HG02943 (cell line): Measurements from ENCODE around the gene DLGAP1.

Source experiments
- ATAC-seq: cut with Tn5 transposase; IDR thresholded peaks from one replicate; pipeline ENCODE4 v1.9.1; 2021; ENCODE audit warnings: mild to moderate bottlenecking, low read depth, moderate library complexity; ENCODE audit not compliant: unreplicated experiment

Gene DLGAP1

DNA sequence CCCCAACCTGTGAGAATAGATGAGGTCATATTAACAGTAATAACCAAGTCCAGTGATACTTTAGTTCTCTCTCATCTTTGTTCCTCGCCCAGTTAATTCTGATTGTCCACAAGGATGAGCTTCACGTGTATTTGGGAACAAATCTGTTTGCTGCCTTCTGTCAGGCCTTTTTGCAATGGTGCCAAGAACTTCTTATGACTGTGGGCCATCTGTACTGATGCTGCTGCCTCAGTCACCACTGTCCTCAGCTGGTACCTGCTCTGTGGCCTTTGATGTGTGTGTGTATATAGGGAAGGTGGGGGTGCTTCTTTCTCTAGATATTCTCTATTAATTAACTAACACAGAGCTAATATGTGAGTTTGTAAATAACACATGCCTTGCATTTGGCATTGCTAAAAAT, 612.3 kb downstream of the DLGAP1 start:
- ATAC-seq, result no peak

DNA sequence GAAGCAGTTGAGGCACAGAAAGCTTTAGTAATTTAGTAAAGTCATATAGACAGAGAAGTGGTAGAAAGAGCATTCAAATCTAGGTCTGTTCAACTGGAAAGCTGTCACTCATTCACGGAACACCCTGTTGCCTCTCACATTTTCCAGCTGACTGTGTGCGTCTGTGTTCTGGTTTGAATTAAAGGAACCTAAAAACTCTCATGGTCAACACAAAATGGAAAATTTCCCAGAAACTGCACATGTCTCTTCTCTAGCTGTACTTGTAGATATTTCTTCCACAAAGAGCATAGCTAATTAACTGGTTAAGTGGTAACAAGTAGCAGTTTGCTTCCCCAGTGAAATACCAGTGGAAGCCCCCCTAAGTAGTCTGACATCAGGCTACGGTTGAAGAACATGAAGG, 614.3 kb downstream of the DLGAP1 start:
- ATAC-seq, result no peak

DNA sequence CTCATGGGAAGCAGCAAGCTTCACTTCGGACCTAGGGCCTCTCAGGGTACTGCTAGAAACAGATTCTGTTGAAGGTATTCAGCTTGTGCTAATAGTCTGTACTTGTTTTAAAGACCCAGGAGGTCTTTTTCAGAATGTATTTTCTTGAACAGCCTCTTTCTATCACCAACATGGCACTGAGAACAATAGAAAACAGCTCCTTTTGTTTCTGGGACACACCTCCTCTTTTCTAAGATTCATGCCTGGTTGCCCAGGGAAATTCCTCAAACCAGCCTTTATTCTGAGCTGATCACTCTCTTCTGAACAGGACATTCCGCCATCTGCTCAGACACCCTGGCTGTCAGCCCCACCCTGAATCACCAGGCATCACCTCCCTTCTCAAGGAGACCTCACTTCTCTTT, 615.5 kb downstream of the DLGAP1 start:
- ATAC-seq, result no peak

DNA sequence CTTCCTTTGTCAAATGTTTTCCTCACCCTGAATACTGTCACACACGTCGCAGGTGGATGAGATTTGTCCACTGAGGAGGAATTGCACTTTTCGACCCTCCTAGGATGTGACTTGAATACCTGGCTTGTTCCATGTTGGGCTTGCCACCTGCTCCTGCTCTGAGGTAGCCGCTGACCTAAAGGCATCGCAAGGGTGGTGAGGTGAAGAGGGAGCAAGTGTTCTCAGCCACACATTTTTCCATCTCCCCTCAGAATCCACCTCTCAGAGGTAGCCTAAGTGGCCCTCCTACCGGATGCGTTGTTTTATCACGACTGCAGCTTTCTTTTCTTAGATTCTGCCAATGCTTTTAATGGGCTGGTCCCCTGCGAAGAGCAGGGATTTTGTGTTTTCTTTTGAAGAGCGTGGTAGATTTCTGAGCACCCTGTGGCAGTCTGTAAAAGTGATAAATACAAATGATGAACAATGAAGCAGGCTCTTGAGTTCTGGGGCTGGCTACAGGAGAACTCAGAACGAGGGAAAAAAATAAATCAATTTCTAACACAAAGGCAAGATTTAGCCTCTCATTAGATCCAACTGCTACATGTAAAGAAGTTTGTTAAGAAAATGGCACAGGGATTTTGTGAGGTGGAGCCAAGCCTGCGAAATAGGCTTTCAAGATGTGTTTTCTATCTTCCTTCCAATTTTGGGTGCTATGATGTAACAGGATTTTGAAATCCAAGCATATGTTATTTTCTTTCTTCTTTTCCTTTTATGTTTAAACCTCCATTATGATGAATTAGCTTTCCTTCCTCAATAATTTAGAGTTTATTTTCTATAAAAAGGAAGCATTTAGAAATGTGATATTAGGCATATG, 618.4 kb downstream of the DLGAP1 start:
- ATAC-seq, result no peak

DNA sequence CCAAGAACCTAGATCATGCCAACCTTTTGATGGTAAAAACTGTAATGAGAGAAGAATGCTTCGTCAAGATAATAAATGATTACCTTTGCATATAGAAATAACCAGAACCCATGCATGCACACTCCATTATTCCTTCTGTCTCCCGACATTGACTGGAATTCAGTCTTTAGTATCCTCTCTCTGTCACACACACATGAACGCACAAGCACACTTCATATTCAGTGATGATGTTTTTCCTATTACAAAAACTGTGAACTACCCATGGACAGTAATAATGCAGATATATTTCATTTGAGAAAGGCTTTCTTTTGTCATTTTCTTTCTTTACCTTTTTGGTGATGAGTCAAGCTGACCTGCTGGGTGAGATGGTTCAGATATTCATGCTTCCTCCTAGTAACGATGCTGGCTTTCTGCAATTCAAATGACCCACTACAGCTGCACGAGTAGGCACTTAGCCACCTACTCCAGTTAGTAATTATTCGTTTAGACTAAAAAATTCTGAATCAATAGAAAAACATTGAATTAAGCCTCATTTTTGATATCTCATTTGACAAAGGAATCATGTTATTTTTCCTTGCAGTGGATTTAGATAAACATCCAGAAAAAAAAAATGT, 623.0 kb downstream of the DLGAP1 start:
- no peak for ATAC-seq

DNA sequence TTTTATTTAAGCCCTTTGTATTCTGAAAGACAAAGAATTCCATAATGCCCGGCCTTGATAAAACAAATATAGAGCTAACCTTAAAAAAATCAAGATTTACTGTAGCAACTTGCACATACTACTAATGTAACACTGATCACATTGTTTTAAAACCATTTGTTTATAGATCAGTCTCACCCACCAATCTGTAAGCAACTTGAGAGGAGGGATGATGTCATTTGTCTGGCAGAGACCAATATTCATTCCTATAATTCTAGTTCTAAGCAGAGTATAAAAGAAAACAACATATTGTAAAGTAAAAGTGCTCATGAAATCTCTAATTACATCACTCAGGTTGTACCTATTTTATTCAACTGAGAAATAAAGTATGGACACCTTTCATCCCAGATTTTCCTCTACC, 624.5 kb downstream of the DLGAP1 start:
- no peak for ATAC-seq

DNA sequence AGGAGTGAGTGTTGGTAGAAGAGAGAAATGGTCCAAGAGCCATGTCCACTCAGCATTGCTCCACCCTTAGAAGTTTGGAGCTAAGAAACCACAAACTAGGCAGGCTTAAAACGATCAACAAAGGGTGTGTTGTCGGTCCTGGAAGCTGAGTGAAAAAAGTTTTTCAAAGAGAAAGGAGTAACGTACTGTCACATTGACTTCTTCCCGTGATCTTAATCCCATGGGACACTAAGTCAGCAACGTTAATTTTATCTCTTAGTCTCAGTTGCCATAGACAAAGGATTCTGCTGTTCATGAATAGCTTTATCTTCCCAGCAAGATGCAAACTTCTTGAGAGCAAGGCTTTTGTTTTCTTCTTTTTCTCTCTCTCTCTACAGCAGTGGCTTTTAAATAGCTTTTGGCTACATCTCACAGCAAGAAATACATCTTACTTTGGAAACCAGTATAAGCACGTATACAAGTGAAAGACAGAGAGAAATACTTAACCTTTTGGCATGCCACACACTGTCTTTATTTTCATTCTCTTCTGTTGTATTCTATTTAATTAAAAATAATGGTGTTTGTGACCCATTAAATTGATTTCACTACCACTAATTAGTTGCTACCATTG, 627.8 kb downstream of the DLGAP1 start:
- no peak for ATAC-seq

DNA sequence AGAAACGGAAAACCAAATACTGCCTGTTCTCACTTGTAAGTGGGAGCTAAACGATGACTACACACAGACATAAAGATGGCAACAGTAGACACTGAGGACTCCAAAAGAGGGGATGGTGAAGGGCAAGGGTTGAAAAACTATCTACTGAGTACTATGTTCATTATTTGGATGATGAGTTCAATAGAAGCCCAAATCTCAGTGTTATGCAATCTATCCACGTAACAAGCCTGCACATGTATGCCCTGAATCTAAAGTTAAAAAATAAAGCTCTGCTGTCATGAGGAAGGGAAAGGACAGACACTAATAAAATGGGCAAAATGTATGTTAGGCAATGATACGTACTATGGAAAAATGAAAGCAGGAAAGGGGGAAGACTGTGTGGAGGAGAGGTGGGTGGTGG, 629.1 kb downstream of the DLGAP1 start:
- ATAC-seq, result no peak

DNA sequence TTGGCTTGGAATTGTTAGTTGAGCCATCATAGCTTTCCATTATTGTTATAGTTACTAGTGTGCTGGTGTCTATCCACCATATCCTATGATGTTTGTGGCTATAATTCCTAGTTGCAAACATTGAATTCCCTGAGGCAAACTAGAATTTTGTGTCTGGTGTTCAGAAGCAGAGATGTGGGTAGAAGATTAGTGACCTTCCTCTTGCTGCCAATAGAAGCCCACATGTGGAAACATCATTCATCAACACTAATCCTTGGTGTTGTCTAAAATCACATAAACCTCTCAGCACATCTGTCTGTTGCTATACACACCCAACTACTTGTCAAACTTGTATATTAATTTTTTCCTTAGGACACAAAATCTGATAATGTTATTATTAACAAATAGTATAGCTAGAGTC, 631.0 kb downstream of the DLGAP1 start:
- no peak for ATAC-seq

DNA sequence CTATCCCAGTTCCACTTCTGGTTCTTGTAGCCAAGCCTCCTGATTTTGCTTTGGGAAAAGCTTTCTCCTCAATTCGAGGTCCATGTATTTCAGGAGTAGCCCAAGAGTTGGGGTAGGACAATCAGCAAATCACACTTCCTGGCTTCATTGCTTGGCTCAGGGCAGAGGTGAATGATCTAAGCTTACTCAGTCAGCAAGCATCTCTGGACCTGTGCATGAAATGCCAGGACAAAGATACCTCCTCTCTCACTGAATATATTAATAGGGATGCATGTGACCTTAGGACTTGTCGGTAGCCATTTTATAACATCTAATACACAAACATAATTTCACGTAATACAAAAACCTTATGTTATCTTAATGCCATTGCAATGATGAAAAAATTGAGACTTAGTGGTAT, 632.0 kb downstream of the DLGAP1 start:
- ATAC-seq, result no peak

DNA sequence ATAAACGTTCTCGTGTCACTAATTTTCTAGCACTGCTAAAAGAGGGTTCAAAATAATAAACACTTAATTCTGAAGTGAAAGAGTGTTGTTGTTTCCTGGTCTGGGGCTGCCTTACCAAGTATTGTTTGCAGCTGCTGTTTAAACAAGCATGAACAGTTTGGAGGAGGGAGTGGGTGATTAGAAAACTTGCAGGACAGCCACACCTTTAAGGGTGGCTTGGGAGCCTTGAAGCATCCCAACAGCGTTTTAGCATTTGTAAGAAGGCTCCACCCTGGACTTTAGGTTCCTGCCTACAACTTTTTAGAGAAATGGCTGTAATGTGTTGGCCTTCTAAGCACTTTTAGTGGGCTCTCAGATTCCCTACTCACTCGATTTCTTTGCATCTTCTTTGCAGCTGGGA, 633.6 kb downstream of the DLGAP1 start:
- no peak for ATAC-seq

DNA sequence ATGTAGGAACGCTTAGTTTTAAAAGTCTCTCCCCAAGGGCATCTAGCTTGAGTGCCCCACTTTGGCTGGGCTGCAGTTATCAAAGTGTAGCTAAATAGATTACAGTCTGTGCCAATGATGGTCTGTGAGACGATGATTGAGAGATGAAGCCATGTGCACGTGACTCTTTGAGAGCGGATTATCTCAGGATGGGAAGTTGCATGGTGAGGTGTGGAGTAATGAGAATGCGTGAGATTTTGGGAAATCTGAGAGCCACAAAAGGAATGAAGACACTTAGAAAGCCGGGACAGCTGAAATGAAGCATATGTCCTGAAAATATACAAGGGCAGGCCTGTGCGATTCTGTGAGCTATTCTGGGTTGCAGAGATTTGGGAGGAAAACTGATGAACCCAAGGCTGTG, 635.1 kb downstream of the DLGAP1 start:
- ATAC-seq, result no peak

DNA sequence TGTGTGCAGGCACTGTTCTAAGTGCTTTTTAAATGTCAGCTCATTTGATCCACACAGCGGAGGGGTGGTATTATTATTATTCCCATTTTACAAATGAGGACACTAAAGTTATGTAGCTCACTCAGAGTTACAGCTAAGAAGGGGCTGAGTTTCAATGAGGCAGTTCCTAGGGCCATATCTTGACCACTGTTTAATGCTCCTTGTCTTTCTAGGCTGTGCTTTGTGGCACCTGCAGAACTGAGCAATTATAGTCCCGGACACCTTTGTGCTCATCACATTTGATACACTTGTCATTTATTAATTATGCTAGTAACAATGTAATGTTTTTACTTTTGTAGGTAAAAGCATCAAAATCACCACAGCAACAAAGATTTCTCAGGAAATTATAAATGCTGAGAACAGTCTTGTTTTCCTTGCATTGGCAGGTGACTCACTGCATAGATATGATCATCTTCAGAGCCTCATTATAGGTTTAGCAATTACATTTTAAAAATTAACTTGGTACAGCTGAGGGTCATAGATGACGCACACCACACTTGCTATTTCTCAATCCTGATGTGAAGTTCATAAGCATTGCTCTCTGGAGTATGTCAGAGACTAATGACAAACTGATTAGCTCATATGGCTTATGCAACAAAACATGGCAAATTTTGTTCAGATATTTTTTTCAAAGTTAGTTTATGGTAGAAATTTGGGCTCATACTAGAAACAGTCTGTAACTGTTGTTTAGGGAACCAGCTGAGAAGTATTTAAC, 638.3 kb downstream of the DLGAP1 start:
- no peak for ATAC-seq

DNA sequence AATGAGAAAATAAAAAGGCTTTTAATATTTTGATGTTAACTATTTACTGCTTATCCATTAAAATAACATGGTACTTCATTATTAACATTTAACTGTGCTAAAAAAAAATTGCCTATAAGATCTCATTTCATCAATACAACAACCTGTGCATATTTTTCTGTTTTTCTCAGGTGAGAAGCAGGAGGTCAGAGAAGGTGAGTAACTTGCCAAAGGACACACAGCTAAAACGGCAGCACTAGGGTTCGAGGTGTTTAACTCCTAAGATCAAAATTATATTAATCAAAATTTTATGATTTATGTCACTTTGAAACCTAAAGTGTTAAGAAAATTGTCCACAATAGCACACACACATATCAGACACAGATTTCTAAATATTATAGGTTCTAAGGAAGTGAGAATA, 639.1 kb downstream of the DLGAP1 start:
- ATAC-seq, result no peak

DNA sequence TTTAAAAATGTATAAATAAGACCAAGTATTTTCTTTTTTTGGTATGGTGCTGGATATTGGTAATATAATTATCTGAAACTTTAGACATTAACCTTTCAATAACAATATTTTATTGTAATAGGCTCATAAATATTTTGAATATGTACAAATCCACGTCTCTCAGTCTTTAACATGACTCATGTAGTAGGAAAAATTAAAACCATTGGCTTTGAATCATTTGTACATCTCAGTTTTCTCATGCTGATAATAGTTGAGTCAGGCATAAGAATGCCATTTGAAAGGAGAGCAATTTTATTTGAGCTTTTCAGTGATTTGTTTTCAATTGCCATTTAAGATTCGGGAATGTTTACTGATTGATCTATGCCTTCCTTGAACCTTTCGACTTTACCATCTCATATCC, 640.3 kb downstream of the DLGAP1 start:
- no peak for ATAC-seq

DNA sequence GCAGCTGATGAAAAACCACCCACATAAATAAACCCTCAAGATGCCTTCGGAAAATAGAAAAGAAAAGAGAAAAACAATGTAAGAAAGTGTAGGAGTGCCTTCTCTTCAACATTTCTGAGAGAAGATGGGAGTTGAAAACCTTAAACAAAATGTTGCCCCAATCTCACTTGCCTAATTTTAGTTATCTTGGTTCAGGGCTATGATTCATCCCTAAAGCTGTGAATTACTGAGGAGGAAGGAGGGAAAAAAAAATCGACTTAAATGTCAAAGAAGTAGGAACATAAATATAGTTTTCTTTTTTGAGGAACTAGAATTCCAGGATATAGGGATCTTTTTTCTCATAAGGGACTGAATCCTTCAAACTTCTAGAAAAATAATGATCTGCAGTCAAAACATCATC, 644.8 kb downstream of the DLGAP1 start:
- no peak for ATAC-seq

DNA sequence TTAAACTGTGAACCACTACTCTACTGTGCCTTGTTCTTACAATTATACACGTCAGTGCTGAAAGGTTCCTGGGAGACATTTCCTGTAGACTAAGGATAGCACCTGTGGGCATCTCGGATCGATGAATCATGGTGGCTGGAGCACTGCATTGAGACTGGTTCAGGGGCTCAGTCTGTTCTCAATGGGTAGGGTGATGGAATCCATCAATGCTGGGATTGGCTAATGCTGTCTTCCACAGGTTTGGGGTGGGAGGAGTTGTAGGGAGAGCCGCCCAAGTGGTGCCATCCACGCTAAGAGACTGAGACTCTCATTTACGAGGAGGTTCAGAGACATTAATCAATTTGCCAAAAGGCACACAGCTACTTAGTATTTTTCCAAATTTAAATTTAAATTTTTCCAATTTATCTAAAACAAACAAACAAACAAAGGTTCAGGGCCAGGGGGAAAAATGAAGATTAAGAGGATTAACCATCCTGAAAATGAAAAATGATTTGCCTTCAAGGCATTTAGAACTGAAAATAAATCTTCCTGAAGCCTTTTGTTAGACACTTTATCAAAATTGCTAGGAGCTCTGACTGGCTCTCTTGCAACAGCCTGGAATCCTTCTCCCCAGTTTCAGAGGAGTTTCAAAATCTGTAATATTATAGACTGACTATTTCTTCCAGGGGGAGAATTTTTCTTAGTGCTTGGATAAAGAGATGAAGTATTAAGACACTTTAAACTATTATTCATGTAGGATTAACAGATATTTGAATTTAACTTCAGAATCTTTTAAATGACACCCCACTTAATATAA, 645.9 kb downstream of the DLGAP1 start:
- ATAC-seq, result no peak

DNA sequence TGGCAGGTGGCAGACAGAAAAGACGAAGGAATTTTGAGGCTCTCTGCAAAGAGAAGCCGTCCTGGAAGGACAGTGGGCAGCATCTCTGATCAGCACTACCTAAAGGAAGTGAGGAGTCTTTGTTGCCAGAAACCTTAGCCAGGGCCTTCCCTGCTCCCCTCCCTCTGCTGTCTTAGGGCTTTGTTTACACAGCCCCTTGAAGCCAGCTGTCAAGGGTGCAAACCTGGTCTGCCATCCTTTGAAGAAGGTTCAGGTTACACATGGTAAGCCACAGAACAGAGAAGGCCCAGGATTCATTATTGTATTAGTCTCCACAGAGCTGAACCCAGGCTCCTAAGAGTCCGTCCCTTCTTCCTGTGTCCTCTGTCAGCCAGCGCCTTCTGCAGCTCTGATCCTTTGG, 648.5 kb downstream of the DLGAP1 start:
- no peak for ATAC-seq

DNA sequence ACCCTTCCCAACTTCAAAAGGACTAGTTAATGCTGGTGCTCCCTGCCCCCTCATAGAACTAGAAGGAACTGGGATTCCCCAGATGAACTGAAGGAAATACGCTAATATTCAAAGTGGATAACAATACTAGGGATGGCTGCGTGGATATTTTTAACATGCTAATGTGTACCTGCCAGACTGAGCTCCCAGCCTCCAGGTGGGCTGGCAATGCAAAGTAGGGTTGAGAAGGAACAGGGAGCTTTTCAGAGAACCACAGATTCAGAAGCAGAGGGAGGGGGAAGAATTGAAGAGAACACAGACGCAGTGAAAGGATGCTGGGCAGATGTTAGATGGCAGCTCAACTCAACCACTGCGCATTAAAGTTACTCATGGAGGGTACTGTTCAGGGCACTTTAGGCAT, 650.8 kb downstream of the DLGAP1 start:
- ATAC-seq, result no peak

DNA sequence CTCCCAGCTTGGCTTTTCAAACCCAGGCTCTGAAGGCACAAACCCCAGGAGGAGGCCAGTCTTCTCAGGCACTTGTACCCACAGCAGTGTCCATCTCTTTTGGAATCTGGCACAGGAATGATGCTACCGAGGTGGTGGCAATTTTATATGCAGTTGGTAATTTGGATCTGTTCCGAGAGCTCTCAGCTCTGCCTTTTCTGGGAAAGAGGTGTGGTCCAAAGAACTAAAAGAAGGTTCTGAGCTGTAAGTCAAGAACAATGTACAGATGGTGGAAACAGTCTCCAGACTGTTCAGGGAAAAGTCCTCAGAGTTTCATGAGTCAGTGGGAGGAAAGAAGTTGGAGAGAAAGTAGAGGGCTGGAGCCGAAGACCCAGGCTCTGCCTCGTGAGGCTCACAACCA, 651.8 kb downstream of the DLGAP1 start:
- ATAC-seq, result no peak
